T-helper 2 cell treated with Interferon-gamma antibody and Interleukin-4, amounts not matched to agents 5 μg/mL and 100 μg/mL, for 36 hours (primary cell): ENCODE data around the gene SRCAP.

Source experiments
- DNase-seq: peaks from one replicate; pipeline ENCODE4 v3.0.0; 2021; ENCODE audit warnings: low spot score
- H3K27ac Mint-ChIP-seq: one replicate; pipeline ENCODE4 v1.8.0; 2021; ENCODE audit warnings: mild to moderate bottlenecking, mixed read lengths
- H3K27me3 Mint-ChIP-seq: one replicate; pipeline ENCODE4 v1.8.0; 2021; ENCODE audit warnings: low read depth, mixed read lengths
- H3K36me3 Mint-ChIP-seq: one replicate; pipeline ENCODE4 v1.8.0; 2021; ENCODE audit warnings: low read depth, mixed read lengths
- H3K4me1 Mint-ChIP-seq: one replicate; pipeline ENCODE4 v1.8.0; 2021; ENCODE audit warnings: low read depth, mixed read lengths
- H3K4me3 Mint-ChIP-seq: one replicate; pipeline ENCODE4 v1.8.0; 2022; ENCODE audit warnings: mild to moderate bottlenecking, moderate library complexity, mixed read lengths
- H3K9me3 Mint-ChIP-seq: one replicate; pipeline ENCODE4 v1.8.0; 2021; ENCODE audit warnings: mixed read lengths

The SRCAP gene

DNA sequence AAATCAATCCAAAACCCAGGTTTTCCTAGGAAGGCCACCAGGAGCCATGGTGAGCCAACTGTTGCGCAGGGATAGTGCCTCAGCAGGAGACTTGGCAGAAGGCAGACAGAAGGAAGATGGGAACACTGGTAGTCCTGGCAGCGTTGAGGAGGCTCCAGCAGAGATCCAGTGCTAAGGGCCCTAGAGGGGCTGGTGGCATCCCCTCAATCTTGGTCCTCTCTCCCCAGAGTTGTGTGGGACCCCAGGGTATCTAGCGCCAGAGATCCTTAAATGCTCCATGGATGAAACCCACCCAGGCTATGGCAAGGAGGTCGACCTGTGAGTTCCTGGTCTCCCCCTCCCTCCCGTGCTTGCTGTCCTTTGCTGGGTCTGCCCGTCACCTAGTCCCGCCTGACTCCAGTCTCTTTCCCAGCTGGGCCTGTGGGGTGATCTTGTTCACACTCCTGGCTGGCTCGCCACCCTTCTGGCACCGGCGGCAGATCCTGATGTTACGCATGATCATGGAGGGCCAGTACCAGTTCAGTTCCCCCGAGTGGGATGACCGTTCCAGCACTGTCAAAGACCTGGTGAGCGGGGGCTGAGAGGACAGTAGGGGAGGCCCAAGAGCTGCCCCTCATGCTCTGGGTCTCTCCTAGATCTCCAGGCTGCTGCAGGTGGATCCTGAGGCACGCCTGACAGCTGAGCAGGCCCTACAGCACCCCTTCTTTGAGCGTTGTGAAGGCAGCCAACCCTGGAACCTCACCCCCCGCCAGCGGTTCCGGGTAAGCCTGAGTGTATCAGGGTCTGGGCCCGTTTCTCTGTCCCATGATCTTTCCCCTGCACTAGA, 57.2 kb downstream of the SRCAP start:
- no peak for DNase-seq
- no peak overlapping the region for H3K4me3 Mint-ChIP-seq

DNA sequence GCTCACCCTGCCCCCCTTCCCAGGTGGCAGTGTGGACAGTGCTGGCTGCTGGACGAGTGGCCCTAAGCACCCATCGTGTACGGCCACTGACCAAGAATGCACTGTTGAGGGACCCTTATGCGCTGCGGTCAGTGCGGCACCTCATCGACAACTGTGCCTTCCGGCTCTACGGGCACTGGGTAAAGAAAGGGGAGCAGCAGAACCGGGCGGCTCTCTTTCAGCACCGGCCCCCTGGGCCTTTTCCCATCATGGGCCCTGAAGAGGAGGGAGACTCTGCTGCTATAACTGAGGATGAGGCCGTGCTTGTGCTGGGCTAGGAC, 57.8 kb downstream of the SRCAP start:
- H3K36me3 Mint-ChIP-seq = peaks cover 8% of the 10 kb centered on the region
- no peaks in the 10 kb centered on the region for H3K9me3 Mint-ChIP-seq
- no peak for DNase-seq
- H3K4me3 Mint-ChIP-seq = no peak overlapping the region
- no peak overlapping the region for H3K27ac Mint-ChIP-seq
- H3K27me3 Mint-ChIP-seq = no peaks in the 10 kb centered on the region
- H3K4me1 Mint-ChIP-seq = peaks cover 4% of the 10 kb centered on the region

More for the DNA sequence above, 57.2 kb downstream of the SRCAP start:
- Mint-ChIP-seq H3K9me3 (no peaks in the 10 kb centered on the region), H3K4me1 (peaks cover 4% of the 10 kb centered on the region), H3K36me3 (peaks cover 13% of the 10 kb centered on the region), H3K27ac (no peak overlapping the region), H3K27me3 (no peaks in the 10 kb centered on the region)

DNA sequence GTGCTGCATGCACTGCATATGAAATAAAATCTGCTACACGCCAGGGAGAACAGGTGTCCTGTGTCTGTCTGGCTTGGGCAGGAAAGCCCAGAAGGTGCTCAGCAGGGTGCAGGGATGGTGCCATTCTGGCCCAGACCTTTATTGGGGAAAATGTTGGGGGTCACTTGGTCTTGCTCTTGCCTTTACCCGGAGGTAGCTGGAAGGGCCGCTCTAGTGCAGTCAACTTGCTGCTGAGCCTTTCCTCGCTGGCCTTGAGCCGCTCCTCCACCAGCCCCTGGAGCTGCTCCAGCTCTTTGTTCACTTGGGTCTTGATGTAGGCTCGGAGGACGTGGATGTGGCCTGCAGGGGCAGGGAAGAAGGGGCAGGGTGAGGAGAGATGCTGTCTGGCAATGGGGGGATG, 58.3 kb downstream of the SRCAP start:
- no peak overlapping the region for H3K27ac Mint-ChIP-seq
- peaks cover 4% of the 10 kb centered on the region for H3K4me1 Mint-ChIP-seq
- DNase-seq = no peak
- H3K9me3 Mint-ChIP-seq = no peaks in the 10 kb centered on the region
- no peaks in the 10 kb centered on the region for H3K27me3 Mint-ChIP-seq
- H3K36me3 Mint-ChIP-seq = peaks cover 8% of the 10 kb centered on the region
- H3K4me3 Mint-ChIP-seq = no peak overlapping the region

DNA sequence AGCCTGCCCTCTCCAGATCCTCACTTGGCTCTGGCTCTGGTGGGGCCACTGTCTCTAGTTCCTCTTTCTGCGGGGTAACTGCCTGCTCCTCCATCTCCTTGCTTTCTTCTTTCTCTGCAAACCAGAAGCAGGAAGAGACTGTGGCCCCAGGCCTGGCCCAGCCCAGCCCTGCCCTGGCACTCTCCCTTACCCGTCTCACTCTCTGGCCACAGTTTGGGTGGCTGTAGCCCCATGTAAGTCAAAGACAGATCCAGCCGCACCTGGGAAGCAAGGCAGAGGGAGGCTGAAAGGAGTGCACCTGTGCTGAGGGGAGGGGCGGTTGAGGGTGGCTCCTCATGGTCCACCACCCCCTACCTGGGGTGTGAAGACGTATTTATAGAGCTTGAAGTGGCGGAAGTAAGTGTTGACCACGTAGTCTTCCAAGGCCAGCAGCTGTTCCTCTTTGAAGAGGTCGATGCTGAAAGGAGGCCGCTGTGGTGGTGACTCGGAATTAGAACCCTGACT, 60.1 kb downstream of the SRCAP start:
- Mint-ChIP-seq H3K36me3 (peaks cover 10% of the 10 kb centered on the region), H3K27ac (peak overlapping the region; percentile 43), H3K9me3 (no peaks in the 10 kb centered on the region), H3K4me1 (peaks cover 13% of the 10 kb centered on the region), H3K4me3 (no peak overlapping the region), H3K27me3 (no peaks in the 10 kb centered on the region)
- DNase-seq = no peak

DNA sequence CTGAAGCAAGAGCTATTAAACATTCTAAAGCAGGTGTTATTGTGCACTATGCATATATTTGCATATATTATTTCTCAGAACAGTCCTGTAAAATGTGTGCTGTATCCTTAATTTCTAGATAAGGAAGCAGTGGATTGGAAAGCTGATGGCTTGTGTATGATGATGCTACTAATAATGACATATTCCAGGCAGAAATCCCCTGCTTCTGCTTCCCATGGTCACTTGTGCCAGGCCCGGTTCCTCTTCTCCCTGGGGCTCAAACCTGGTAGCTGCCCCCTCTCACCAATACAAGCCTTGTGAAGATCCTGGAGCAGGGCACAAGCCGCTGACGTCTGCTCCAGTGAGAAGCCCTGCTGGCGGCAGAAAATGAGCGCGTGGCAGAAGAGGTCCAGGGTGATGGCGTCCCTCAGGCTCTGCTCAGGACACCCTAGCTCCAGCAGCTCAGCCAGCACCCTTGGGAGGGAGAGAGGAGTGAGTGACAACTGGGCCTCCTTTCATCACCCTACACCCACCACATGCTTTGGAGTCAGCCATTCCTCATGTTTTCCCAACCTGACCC, 61.1 kb downstream of the SRCAP start:
- no peaks in the 10 kb centered on the region for H3K9me3 Mint-ChIP-seq
- peaks cover 13% of the 10 kb centered on the region for H3K4me1 Mint-ChIP-seq
- DNase-seq = no peak
- H3K27ac Mint-ChIP-seq = no peak overlapping the region
- H3K27me3 Mint-ChIP-seq = no peaks in the 10 kb centered on the region
- H3K36me3 Mint-ChIP-seq = peaks cover 16% of the 10 kb centered on the region
- peak overlapping the region; percentile 21 for H3K4me3 Mint-ChIP-seq

DNA sequence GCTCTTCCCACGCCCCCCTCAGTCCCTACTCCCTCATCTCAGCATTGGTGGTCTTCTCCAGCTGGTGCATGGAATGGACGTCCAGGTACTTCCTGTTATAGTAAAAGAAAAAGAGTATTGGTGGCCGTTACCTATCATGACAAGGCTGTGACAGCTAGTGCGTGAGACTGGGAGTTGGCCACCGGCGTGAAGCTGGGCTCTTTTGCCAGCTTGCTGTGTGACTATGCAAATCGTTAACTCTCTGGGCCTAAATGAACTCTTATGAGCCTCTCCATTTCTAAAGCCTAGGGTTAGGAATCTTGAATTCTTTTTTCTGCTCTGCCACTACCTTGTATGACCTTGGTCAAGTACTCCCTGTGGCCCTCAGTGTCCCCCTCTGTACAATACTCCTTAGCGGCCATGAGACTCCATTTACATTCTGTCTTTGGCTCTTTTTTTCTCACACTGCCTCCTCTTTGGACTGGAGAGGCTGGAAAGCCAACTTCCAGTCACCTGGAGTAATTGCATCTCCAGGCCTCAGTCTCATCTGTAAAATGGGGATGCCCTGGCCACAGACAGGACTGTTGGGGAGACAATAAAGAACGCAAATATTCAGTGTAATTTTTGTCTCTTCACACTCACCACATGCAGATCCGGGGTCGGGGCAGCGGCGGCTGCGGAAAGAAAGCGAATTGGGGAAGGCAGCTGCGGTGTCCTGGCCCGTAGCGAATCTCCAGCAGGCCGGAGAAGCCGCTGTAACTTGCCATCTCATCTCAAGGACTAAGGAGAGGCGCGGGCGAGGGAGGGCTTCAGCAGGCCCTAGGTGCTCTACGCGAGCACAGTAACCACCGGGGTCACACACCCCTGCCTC, 61.8 kb downstream of the SRCAP start:
- Mint-ChIP-seq H3K36me3 (peaks cover 22% of the 10 kb centered on the region), H3K9me3 (no peaks in the 10 kb centered on the region), H3K27me3 (no peaks in the 10 kb centered on the region), H3K4me1 (peaks cover 13% of the 10 kb centered on the region), H3K4me3 (peak overlapping the region; percentile 94), H3K27ac (peak overlapping the region; percentile 91)
- DNase-seq = no peak

DNA sequence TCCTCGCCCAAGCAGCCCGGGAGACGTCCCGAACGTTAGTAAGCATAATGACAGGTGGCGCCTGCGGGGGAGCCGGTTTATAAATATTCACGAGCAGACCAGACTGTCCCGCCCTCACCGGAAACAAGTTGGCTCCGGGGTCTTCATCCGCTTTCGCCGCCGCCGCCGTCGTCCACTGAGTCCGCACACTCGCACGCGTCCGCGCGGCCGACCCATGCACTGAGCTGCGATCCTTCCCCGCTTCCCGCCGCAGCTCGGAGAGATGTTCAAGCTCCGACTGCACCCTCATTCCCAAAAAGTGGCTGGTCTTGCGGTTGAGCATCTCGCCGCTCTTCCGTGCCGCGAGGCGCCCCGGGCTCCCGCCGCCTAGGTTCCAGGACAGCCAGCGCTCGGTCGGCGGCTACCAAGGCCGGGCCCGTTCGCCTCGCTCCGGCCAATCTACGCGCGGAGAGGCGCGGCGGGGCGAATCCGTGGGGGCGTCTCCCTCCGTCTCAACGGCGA, 62.5 kb downstream of the SRCAP start:
- Mint-ChIP-seq H3K4me1 (peaks cover 13% of the 10 kb centered on the region), H3K27ac (peak overlapping the region; percentile 91), H3K27me3 (no peaks in the 10 kb centered on the region), H3K4me3 (peak overlapping the region; percentile 94), H3K36me3 (peaks cover 25% of the 10 kb centered on the region), H3K9me3 (no peaks in the 10 kb centered on the region)
- DNase-seq = peak; percentile 37

DNA sequence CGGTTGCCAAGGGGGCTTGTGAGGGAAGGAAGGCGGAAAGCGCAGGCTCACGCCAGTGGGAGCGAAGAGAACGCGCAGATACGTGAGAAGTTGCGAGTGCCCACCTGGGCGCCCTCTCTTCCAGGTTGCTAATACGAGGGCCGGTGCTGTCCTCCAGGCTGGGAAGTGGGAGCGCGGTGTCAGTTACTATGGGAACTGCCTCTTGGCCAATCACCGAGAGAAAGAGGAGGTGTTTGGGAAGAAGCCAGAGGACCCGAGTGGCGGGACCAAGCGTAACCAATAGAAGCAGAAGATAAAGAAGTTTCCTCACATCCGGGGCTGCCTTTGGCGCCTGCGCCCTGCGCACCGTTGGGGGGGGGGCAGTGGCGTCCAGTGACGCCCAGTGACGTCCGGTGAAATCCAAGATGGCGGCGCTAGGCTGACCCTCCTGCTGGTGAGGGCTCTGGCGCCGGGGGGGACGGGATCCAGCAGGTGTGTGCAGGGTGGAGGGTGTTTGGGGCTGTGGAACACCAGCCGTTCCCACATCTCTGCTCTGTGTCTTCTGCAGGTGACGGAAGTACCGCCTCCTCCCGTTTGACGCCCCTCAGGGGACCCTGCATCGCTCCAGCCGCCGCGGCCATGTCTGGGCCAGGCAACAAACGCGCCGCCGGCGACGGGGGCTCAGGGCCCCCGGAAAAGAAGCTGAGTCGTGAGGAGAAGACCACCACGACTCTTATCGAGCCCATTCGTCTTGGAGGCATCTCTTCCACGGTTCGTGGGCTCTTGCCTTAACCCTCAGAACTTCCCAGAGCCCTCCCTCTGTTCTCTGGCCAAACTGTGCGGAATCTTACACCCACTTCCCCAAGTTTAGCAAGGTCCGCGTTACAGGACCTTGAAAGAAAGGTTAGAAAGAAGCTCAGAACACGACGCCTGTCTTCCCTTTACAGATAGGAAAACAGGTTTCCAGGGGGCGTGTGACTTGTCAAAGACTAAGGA, 63.2 kb downstream of the SRCAP start, which contains the start of the genes CFAP119 and RNF40:
CFAP119 (minus strand) TSS at position 135 of the 975 bp plus-strand sequence. CDS start 314 bp downstream, outside the sequence.
RNF40 (plus strand) TSS at position 395 of the 975 bp plus-strand sequence; CDS start at position 619, 224 bp downstream.
- H3K4me1 Mint-ChIP-seq = peaks cover 13% of the 10 kb centered on the region
- peaks cover 29% of the 10 kb centered on the region for H3K36me3 Mint-ChIP-seq
- peak; percentile 96 for DNase-seq
- H3K27ac Mint-ChIP-seq = peak within 1 kb of the TSS; percentile 91
- H3K9me3 Mint-ChIP-seq = no peaks in the 10 kb centered on the region
- H3K4me3 Mint-ChIP-seq = peak within 1 kb of the TSS; percentile 94
- H3K27me3 Mint-ChIP-seq = no peaks in the 10 kb centered on the region

DNA sequence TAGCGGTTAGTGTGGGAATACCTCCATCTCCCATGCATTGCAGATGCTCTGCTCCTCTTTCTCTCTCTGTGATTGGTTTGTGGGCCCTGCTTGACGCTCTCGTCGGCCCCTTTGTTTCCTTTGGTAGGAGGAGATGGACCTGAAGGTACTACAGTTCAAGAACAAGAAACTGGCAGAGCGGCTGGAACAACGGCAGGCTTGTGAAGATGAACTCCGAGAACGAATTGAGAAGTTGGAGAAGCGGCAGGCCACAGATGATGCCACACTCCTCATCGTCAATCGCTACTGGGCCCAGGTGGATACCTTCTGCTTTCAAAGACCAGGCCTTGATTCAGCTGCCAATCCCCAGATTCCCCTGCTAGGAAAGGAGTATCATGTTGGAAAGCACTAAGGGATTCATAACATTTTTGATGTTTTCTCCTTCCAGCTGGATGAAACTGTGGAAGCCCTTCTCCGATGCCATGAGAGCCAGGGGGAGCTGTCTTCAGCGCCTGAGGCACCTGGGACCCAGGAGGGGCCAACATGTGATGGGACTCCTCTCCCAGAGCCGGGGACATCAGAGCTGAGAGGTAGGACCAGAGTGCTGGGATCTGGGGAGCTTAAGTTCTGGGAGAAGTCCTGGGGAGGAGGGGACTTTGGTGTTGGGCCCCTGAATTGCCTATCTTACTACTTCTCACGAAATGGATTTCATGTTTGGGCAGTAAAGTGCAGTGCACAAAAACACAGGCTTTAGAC, 64.2 kb downstream of the SRCAP start:
- H3K4me1 Mint-ChIP-seq = peaks cover 13% of the 10 kb centered on the region
- peak overlapping the region; percentile 94 for H3K4me3 Mint-ChIP-seq
- no peaks in the 10 kb centered on the region for H3K9me3 Mint-ChIP-seq
- H3K27ac Mint-ChIP-seq = peak overlapping the region; percentile 91
- peaks cover 35% of the 10 kb centered on the region for H3K36me3 Mint-ChIP-seq
- no peaks in the 10 kb centered on the region for H3K27me3 Mint-ChIP-seq
- no peak for DNase-seq

DNA sequence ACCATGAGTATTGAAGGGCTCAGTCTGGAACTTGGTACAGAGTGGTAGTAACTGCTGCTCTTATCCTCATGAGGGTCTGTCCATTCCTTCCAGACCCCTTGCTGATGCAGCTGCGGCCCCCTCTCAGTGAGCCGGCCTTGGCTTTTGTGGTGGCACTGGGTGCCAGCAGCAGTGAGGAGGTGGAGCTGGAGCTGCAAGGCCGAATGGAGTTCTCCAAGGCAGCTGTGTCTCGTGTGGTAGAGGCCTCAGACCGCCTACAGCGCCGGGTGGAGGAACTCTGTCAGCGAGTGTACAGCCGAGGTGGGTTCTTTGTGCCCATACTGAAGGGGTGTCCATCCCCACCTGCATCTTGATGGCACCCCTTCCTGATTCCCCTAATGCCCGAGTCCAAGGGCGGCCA, 65.1 kb downstream of the SRCAP start:
- H3K27me3 Mint-ChIP-seq = no peaks in the 10 kb centered on the region
- no peaks in the 10 kb centered on the region for H3K9me3 Mint-ChIP-seq
- peaks cover 13% of the 10 kb centered on the region for H3K4me1 Mint-ChIP-seq
- no peak for DNase-seq
- H3K27ac Mint-ChIP-seq = no peak overlapping the region
- peak overlapping the region; percentile 94 for H3K4me3 Mint-ChIP-seq
- H3K36me3 Mint-ChIP-seq = peaks cover 39% of the 10 kb centered on the region

DNA sequence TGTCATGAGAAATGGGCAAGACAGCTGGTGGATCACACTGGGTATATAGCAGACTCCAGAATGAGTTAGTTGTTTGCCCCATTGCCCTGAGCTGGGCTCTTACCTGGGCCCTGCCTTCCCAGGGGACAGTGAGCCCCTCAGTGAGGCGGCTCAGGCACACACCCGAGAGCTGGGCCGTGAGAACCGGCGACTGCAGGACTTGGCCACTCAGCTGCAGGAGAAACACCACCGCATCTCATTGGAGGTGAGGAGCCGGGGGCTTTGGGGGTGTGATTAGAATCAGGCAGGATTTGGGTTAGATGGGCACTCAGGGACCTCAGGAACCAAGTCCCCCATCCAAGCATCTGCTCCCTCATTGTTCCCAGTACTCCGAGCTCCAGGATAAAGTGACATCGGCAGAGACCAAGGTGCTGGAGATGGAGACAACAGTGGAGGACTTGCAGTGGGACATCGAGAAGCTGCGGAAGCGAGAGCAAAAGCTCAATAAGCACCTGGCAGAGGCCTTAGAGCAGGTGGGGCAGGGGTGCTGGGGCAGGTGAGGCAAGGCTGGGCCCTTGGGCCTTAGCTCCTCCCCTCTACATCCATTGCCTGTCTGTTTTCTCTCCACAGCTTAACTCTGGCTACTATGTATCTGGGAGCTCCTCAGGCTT, 66.0 kb downstream of the SRCAP start:
- Mint-ChIP-seq H3K4me1 (peaks cover 13% of the 10 kb centered on the region), H3K36me3 (peaks cover 43% of the 10 kb centered on the region), H3K27me3 (no peaks in the 10 kb centered on the region), H3K27ac (no peak overlapping the region), H3K4me3 (no peak overlapping the region), H3K9me3 (no peaks in the 10 kb centered on the region)
- no peak for DNase-seq
